Trophoblast cell (in vitro differentiated cells and primary cell): ENCODE measurements around the gene HRNR.
"Not testable (repeated sequence)": the region's sequence is repeated elsewhere in the genome, so short reads cannot be mapped to it uniquely, and the experiment has no call there.

ENCODE experiments used
- DNase-seq, 2 donors: peaks; one replicate each; pipeline ENCODE4 v3.0.0-alpha.2; 2016
- H2AFZ ChIP-seq: 2 replicates; pipeline ENCODE4 v1.6.1; 2013; ENCODE audit warnings: low read length, moderate library complexity, mild to moderate bottlenecking; ENCODE audit not compliant: insufficient read depth, poor library complexity
- H2AK5ac ChIP-seq: 2 replicates; pipeline ENCODE4 v1.6.1; 2013; ENCODE audit warnings: mild to moderate bottlenecking, low read length
- H2BK120ac ChIP-seq: 2 replicates; pipeline ENCODE4 v1.6.1; 2013; ENCODE audit warnings: low read length, mild to moderate bottlenecking, moderate library complexity; ENCODE audit not compliant: insufficient read depth, poor library complexity
- H2BK12ac ChIP-seq: 2 replicates; pipeline ENCODE4 v1.6.1; 2013; ENCODE audit warnings: mild to moderate bottlenecking, low read length, moderate library complexity
- H2BK5ac ChIP-seq: 2 replicates; pipeline ENCODE4 v1.6.1; 2013; ENCODE audit warnings: low read length, low read depth, moderate library complexity, mild to moderate bottlenecking; ENCODE audit not compliant: poor library complexity
- H3K14ac ChIP-seq: 2 replicates; pipeline ENCODE4 v1.6.1; 2013; ENCODE audit warnings: mild to moderate bottlenecking, low read length
- H3K18ac ChIP-seq: 2 replicates; pipeline ENCODE4 v1.6.1; 2013; ENCODE audit warnings: mild to moderate bottlenecking, low read length
- H3K23ac ChIP-seq: 2 replicates; pipeline ENCODE4 v1.6.1; 2013; ENCODE audit warnings: low read length
- H3K27ac ChIP-seq: 2 replicates; pipeline ENCODE4 v1.5.1; 2013; ENCODE audit warnings: low read depth, mild to moderate bottlenecking, inconsistent platforms, low read length, moderate library complexity
- H3K27me3 ChIP-seq: 2 replicates; pipeline ENCODE4 v1.6.1; 2013; ENCODE audit warnings: inconsistent platforms, mild to moderate bottlenecking, low read length, moderate library complexity; ENCODE audit not compliant: insufficient read depth
- H3K36me3 ChIP-seq, 2 experiments: 1 replicate in 1 of 2; 2 replicates in 1 of 2; pipeline ENCODE4 v1.6.1; 2013; ENCODE audit warnings: low read length in 2 of 2, mild to moderate bottlenecking in 2 of 2, moderate library complexity in 1 of 2; ENCODE audit not compliant: insufficient read depth in 2 of 2, control insufficient read depth in 1 of 2
- H3K4ac ChIP-seq: 2 replicates; pipeline ENCODE4 v1.6.1; 2013; ENCODE audit warnings: low read depth, mild to moderate bottlenecking, low read length, moderate library complexity
- H3K4me1 ChIP-seq, 2 experiments: 1 replicate in 1 of 2; 2 replicates in 1 of 2; pipeline ENCODE4 v1.6.1; 2013; ENCODE audit warnings: low read length in 2 of 2, mild to moderate bottlenecking in 2 of 2, moderate library complexity in 1 of 2; ENCODE audit not compliant: insufficient read depth in 2 of 2, control insufficient read depth in 1 of 2
- H3K4me2 ChIP-seq: 2 replicates; pipeline ENCODE4 v1.6.1; 2013; ENCODE audit warnings: inconsistent platforms, mild to moderate bottlenecking, low read length, moderate library complexity
- H3K4me3 ChIP-seq: 2 replicates; pipeline ENCODE4 v1.5.1; 2013; ENCODE audit warnings: mild to moderate bottlenecking, low read depth, low read length, inconsistent platforms
- H3K79me1 ChIP-seq: one replicate; pipeline ENCODE4 v1.6.1; 2013; ENCODE audit warnings: low read length
- H3K79me2 ChIP-seq: 2 replicates; pipeline ENCODE4 v1.6.1; 2013; ENCODE audit warnings: low read length, mild to moderate bottlenecking; ENCODE audit not compliant: control insufficient read depth, insufficient read depth, poor library complexity
- H3K9ac ChIP-seq: 2 replicates; pipeline ENCODE4 v1.6.1; 2013; ENCODE audit warnings: mild to moderate bottlenecking, low read length
- H3K9me3 ChIP-seq: 2 replicates; pipeline ENCODE4 v1.6.1; 2013; ENCODE audit warnings: low read depth, mild to moderate bottlenecking, control low read depth, inconsistent platforms, low read length; ENCODE audit not compliant: insufficient read depth
- H4K12ac ChIP-seq: 2 replicates; pipeline ENCODE4 v1.6.1; 2013; ENCODE audit warnings: low read depth, mild to moderate bottlenecking, low read length, moderate library complexity
- H4K8ac ChIP-seq: 2 replicates; pipeline ENCODE4 v1.6.1; 2013; ENCODE audit warnings: low read depth, mild to moderate bottlenecking, low read length, moderate library complexity
- H4K91ac ChIP-seq: one replicate; pipeline ENCODE4 v1.6.1; 2013; ENCODE audit warnings: low read depth, mild to moderate bottlenecking, low read length, moderate library complexity
- WGBS: extraction: QIAGEN DNeasy Blood & Tissue Kit; methylation state at CpG from one replicate; pipeline ENCODE4 v1.1.7; 2013; ENCODE audit warnings: missing lambda C conversion rate; ENCODE audit not compliant: insufficient read length, insufficient coverage; ENCODE audit errors: extremely low coverage; 5-methylcytosine and 5-hydroxymethylcytosine counted together

Gene HRNR

DNA sequence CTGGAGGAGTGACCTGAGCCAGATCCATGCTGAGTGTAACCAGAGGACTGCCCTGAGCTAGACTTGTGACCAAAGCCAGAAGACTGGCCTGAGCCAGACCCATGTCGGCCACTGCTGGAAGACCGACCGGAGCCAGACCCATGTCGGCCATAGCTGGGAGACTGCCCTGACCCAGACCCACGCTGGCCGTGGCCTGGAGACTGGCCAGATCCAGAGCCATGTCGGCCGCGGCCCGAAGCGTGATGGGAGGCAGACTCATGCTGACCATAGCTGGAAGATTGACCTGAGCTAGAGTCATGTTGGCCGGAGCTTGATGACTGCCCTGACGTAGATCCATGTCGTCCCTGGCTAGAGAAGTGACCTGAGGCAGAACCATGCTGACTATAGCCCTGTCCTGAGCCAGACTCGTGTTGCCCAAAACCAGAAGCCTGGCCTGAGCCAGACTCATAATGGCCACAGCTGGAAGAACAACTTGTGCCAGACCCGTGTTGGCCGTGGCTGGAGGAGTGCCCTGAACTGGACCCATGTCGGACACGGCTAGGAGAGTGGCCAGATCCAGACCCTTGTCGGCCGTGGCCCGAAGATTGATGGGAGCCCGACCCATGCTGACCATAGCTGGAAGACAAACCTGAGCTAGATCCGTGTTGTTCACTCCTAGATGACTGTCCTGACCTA, 5.1 kb downstream of the HRNR start:
- H2AFZ ChIP-seq: no peak overlapping the region
- H2BK5ac ChIP-seq: no peak overlapping the region
- H3K27ac ChIP-seq: no peak overlapping the region
- H3K4me1 ChIP-seq: no peaks in the 10 kb centered on the region
- H3K27me3 ChIP-seq: no peaks in the 10 kb centered on the region
- no peak overlapping the region for H3K4me3 ChIP-seq
- H4K8ac ChIP-seq: no peak overlapping the region
- no CpG with 5 or more reads among the region's 24 CpGs for WGBS
- H3K9me3 ChIP-seq: peaks cover 36% of the 10 kb centered on the region
- H3K23ac ChIP-seq: no peak overlapping the region
- H2BK120ac ChIP-seq: no peak overlapping the region
- H4K12ac ChIP-seq: no peak overlapping the region
- no peaks in the 10 kb centered on the region for H3K79me2 ChIP-seq
- no peak overlapping the region for H3K14ac ChIP-seq
- no peak overlapping the region for H3K9ac ChIP-seq
- H2AK5ac ChIP-seq: no peak overlapping the region
- no peak overlapping the region for H3K4me2 ChIP-seq
- no peak overlapping the region for H4K91ac ChIP-seq
- H3K79me1 ChIP-seq: no peaks in the 10 kb centered on the region
- H3K4ac ChIP-seq: no peak overlapping the region
- no peak overlapping the region for H3K18ac ChIP-seq
- no peaks in the 10 kb centered on the region for H3K36me3 ChIP-seq
- no peak overlapping the region for H2BK12ac ChIP-seq
- DNase-seq: no peak

DNA sequence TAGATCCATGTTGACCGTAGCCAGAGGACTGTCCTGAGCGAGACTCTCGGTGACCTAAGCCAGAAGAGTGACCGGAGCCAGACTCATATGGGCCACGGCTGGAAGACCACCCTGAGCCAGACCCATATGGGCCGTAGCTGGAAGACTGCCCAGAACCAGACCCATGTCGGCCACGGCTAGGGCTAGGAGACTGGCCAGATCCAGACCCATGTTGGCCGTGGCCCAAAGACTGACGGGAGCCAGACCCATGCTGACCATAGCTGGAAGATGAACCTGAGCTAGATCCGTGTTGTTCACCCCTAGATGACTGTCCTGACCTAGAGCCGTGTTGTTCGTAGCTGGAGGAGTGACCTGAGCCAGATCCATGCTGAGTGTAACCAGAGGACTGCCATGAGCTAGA, 8.4 kb downstream of the HRNR start:
- WGBS: no CpG with 5 or more reads among the region's 13 CpGs
- H3K36me3 ChIP-seq, H3K4me1 ChIP-seq, H3K9ac ChIP-seq, H3K4me3 ChIP-seq, H3K14ac ChIP-seq, H2AK5ac ChIP-seq, H3K79me2 ChIP-seq, H2BK12ac ChIP-seq, H3K4ac ChIP-seq, DNase-seq, H2AFZ ChIP-seq, H3K79me1 ChIP-seq, H2BK5ac ChIP-seq, H4K91ac ChIP-seq, H3K23ac ChIP-seq, H2BK120ac ChIP-seq, H3K4me2 ChIP-seq, H3K27ac ChIP-seq, H4K8ac ChIP-seq, H4K12ac ChIP-seq, H3K27me3 ChIP-seq, H3K18ac ChIP-seq: not testable (repeated sequence)
- peaks cover 33% of the 10 kb centered on the region for H3K9me3 ChIP-seq

DNA sequence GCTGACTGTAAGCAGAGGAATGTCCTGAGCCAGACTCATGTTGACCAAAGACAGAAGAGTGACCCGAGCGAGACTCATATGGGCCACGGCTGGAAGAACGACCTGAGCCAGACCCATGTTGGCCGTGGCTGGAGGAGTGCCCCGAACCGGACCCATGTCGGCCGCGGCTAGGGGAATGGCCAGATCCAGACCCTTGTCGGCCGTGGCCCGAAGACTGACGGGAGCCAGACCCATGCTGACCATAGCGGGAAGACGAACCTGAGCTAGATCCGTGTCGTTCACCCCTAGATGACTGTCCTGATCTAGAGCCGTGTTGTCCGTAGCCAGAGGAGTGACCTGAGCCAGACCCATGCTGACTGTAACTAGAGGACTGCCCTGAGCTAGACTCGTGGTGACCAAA, 9.1 kb downstream of the HRNR start:
- not testable (repeated sequence) for H4K8ac ChIP-seq, H3K14ac ChIP-seq, H3K4me3 ChIP-seq, DNase-seq, H2BK12ac ChIP-seq, H3K79me1 ChIP-seq, H3K27me3 ChIP-seq, H3K23ac ChIP-seq, H2BK120ac ChIP-seq, H3K9ac ChIP-seq, H2BK5ac ChIP-seq, H3K4ac ChIP-seq, H4K12ac ChIP-seq, H2AFZ ChIP-seq, H3K18ac ChIP-seq, H3K79me2 ChIP-seq, H2AK5ac ChIP-seq, H3K27ac ChIP-seq, H3K4me1 ChIP-seq, H3K4me2 ChIP-seq, H4K91ac ChIP-seq, H3K36me3 ChIP-seq
- peaks cover 29% of the 10 kb centered on the region for H3K9me3 ChIP-seq
- no CpG with 5 or more reads among the region's 21 CpGs for WGBS

DNA sequence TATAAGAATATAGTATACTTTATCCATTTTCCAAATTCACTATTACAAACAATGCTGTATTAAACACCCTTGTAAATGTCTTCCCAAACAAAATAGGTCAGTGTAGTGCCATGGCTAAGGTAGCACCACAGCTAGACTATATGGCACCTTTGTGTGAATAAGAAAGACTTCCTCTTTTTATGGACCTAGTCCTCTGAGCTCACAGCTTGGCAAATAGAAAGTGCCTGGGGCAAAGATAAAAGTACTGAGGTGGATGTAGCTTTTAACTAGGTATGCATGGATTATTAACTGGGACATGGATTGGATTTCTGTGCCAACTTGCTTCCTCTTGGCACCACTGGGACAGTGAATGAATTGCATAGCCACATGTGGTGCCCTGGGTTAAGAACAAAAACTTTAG, 25.0 kb downstream of the HRNR start:
- Histone ChIP-seq H3K36me3 (no peaks in the 10 kb centered on the region), H3K23ac (no peak overlapping the region)

More for the DNA sequence above, 25.0 kb downstream of the HRNR start:
- H4K12ac ChIP-seq: no peak overlapping the region
- no peak overlapping the region for H3K27ac ChIP-seq
- peaks cover 4% of the 10 kb centered on the region for H3K9me3 ChIP-seq
- H2AFZ ChIP-seq: no peak overlapping the region
- no peak overlapping the region for H3K14ac ChIP-seq
- no peak overlapping the region for H2BK12ac ChIP-seq
- H4K91ac ChIP-seq: no peak overlapping the region
- no peak for DNase-seq
- H3K18ac ChIP-seq: no peak overlapping the region
- H2BK5ac ChIP-seq: no peak overlapping the region
- H3K9ac ChIP-seq: no peak overlapping the region
- H3K79me2 ChIP-seq: no peaks in the 10 kb centered on the region
- no peak overlapping the region for H3K4ac ChIP-seq
- H3K79me1 ChIP-seq: no peaks in the 10 kb centered on the region
- H3K27me3 ChIP-seq: no peaks in the 10 kb centered on the region
- no peak overlapping the region for H2AK5ac ChIP-seq
- H3K4me3 ChIP-seq: no peak overlapping the region
- H3K4me2 ChIP-seq: no peak overlapping the region
- H2BK120ac ChIP-seq: no peak overlapping the region
- H3K4me1 ChIP-seq: no peaks in the 10 kb centered on the region
- no peak overlapping the region for H4K8ac ChIP-seq
